Kidney (tissue), 14 donors: ENCODE measurements around the gene TFG. TPM values are rescaled to one million over a fixed set of nuclear protein-coding genes. Genes with fewer than 3 reads are reported as not detected.
A peak's percentile ranks its signal among the peaks of the same experiment; 100 is the strongest.

Experiments used
- DNase-seq, 5 donors: peaks; one replicate each; pipeline ENCODE4 v3.0.0-alpha.2; 2013 to 2020
- FAIRE-seq: peaks from 2 replicates; lab custom pipeline; 2012; peaks lifted over from hg19 to GRCh38; lab: Jason Lieb, UNC
- H3K27ac ChIP-seq, 2 donors: one replicate each; pipeline ENCODE4 v1.7.0; 2013; ENCODE audit warnings: low read depth in 2 of 2, low read length in 2 of 2, inconsistent platforms in 1 of 2
- H3K27me3 ChIP-seq: one replicate; pipeline ENCODE4 v1.7.1; 2013; ENCODE audit warnings: low read length, inconsistent platforms; ENCODE audit not compliant: control insufficient read depth, insufficient read depth
- H3K36me3 ChIP-seq, 3 donors: one replicate each; pipeline versions ENCODE4 v1.7.0 to v1.7.1; 2013; ENCODE audit warnings: low read length in 3 of 3, control low read depth in 1 of 3, inconsistent platforms in 1 of 3; ENCODE audit not compliant: insufficient read depth in 3 of 3, control insufficient read depth in 2 of 3
- H3K4me1 ChIP-seq, 3 donors: one replicate each; pipeline versions ENCODE4 v1.7.0 to v1.7.1; 2013; ENCODE audit warnings: low read length in 3 of 3, inconsistent platforms in 1 of 3, low read depth in 1 of 3; ENCODE audit not compliant: control insufficient read depth in 2 of 3, insufficient read depth in 2 of 3
- H3K4me3 ChIP-seq, 3 donors: one replicate each; pipeline versions ENCODE4 v1.7.0 to v1.8.1; 2013; ENCODE audit warnings: low read length in 3 of 3, control low read depth in 1 of 3, inconsistent platforms in 1 of 3
- H3K9ac ChIP-seq, 3 donors: one replicate each; pipeline versions ENCODE4 v1.7.0 to v1.7.1; 2013; ENCODE audit warnings: low read length in 3 of 3, control low read depth in 1 of 3, inconsistent platforms in 1 of 3
- H3K9me3 ChIP-seq, 3 donors: one replicate each; pipeline versions ENCODE4 v1.7.0 to v1.7.1; 2013; ENCODE audit warnings: low read length in 3 of 3, control low read depth in 1 of 3, inconsistent platforms in 1 of 3; ENCODE audit not compliant: control insufficient read depth in 2 of 3, insufficient read depth in 1 of 3
- CTCF ChIP-seq: IDR thresholded peaks from 3 replicates; pipeline ENCODE4 v1.5.1; 2012; ENCODE audit warnings: mild to moderate bottlenecking, moderate library complexity, borderline replicate concordance; ENCODE audit not compliant: insufficient read depth; ENCODE audit errors: extremely low read depth
- intact Hi-C: fragments of 100-400 bp; cut with DNase I; formaldehyde crosslinking; loops from one replicate; pipeline ENCODE4 v1.11.1; 2022
- polyA plus RNA-seq: library from polyadenylated mRNA; stranded (reverse); fragments of 350-450 nt; fragmentation: Illumina TruSeq; extraction: RNeasy Lipid Tissue Mini Kit (QIAGEN cat#74804); gene quantifications from one replicate; pipeline ENCODE4 v1.2.3, GENCODE V29; 2014; ENCODE audit warnings: low read depth, low replicate concordance; ENCODE audit not compliant: insufficient read depth
- total RNA-seq: library from RNA; stranded (reverse); fragmentation: NEBNext Ultra II Directional; extraction: Animal tissue kit (Norgen Biotek cat#: 25700); gene quantifications from one replicate; pipeline ENCODE4 v1.2.1, GENCODE V29; 2021
- donor health status: control.
- donor health status: control.
- donor health status: control.
- donor health status: control.
- donor health status: control.
- donor health status: DM: yes; HTN: yes; CAD: no.
- donor health status: Normal renal cell carcinoma (clear cell type).

TFG gene
- total and polyA plus RNA-seq, 2 donors from 2014 or later: 84.8 to 86.2 TPM

- no peak overlapping the region for H3K27ac ChIP-seq
- no peaks in the 10 kb centered on the region for H3K36me3 ChIP-seq
- DNase-seq (peak in 1 of 5 donors; percentile 27), FAIRE-seq (no peak)
- no peaks in the 10 kb centered on the region for H3K27me3 ChIP-seq
- peaks cover 0 to 7% (median 0%) of the 10 kb centered on the region in 3 donors for H3K9me3 ChIP-seq
- intact Hi-C loops: no loop called here
- H3K4me1 ChIP-seq: no peaks in the 10 kb centered on the region
- no peak for TF ChIP-seq CTCF
- no peak overlapping the region for H3K4me3 ChIP-seq
- H3K9ac ChIP-seq: no peak overlapping the region
Measured at GRCh38 chr3:100782348-100782747, 73.1 kb downstream of the TFG start.

GRCh38 chr3:100782906-100783305, 73.6 kb downstream of the TFG start:
- H3K36me3 ChIP-seq: no peaks in the 10 kb centered on the region
- FAIRE-seq: no peak
- H3K4me3 ChIP-seq: no peak overlapping the region
- H3K27me3 ChIP-seq: no peaks in the 10 kb centered on the region
- H3K27ac ChIP-seq: no peak overlapping the region
- no peak for TF ChIP-seq CTCF
- H3K9ac ChIP-seq: no peak overlapping the region
- H3K9me3 ChIP-seq: peaks cover 0 to 7% (median 0%) of the 10 kb centered on the region in 3 donors
- intact Hi-C loops: no loop called here
- peak in 3 of 5 donors; percentile 42 to 74 (median 54) for DNase-seq
- H3K4me1 ChIP-seq: no peaks in the 10 kb centered on the region

- DNase-seq: no peak
- FAIRE-seq: no peak
- Histone ChIP-seq H3K27me3 (no peaks in the 10 kb centered on the region), H3K4me1 (no peaks in the 10 kb centered on the region), H3K9me3 (peaks cover 0 to 7% (median 0%) of the 10 kb centered on the region in 3 donors), H3K27ac (no peak overlapping the region), H3K4me3 (no peak overlapping the region), H3K9ac (no peak overlapping the region), H3K36me3 (no peaks in the 10 kb centered on the region)
- intact Hi-C loops: no loop called here
- TF ChIP-seq CTCF: no peak
Measured at GRCh38 chr3:100783619-100784018, 74.3 kb downstream of the TFG start.

GRCh38 chr3:100789579-100789978, 80.3 kb downstream of the TFG start:
- intact Hi-C loops: no loop called here
- DNase-seq: no peak

More at GRCh38 chr3:100789579-100789978, 80.3 kb downstream of the TFG start:
- Histone ChIP-seq H3K4me3 (no peak overlapping the region), H3K27ac (no peak overlapping the region), H3K9me3 (peaks cover 0 to 7% (median 0%) of the 10 kb centered on the region in 3 donors), H3K9ac (no peak overlapping the region), H3K36me3 (no peaks in the 10 kb centered on the region), H3K27me3 (no peaks in the 10 kb centered on the region), H3K4me1 (no peaks in the 10 kb centered on the region)
- no peak for TF ChIP-seq CTCF
- FAIRE-seq: no peak
